Endometrium (tissue), 2 donors: ENCODE results near the gene C2CD5.
A peak's percentile ranks its signal among the peaks of the same experiment; 100 is the strongest.
"Not testable (repeated sequence)": the region's sequence is repeated elsewhere in the genome, so short reads cannot be mapped to it uniquely, and the experiment has no call there.

Source experiments
- FAIRE-seq: peaks from 2 replicates; lab custom pipeline; 2012; peaks lifted over from hg19 to GRCh38; lab: Jason Lieb, UNC
- donor health status: control.
- donor health status: control.

Gene C2CD5

DNA sequence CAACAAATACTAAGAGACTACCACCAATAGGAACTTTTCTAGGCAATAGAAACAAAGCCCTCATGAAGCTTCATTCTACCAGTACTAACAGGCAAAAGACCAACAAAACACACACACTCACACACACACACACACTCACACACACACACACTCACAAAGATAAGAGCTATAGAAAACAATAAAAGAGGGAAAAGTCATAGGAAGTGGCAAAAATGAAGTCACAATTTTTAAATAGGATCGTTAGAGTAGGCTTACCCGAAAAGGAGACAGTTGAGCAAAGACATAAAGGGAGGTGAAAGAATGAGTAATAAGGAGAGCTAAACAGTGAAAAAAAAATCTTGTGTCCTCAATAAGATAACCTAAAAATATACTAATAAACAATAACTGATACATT lies 66.5 kb downstream of the C2CD5 start:
- no peak for FAIRE-seq

DNA sequence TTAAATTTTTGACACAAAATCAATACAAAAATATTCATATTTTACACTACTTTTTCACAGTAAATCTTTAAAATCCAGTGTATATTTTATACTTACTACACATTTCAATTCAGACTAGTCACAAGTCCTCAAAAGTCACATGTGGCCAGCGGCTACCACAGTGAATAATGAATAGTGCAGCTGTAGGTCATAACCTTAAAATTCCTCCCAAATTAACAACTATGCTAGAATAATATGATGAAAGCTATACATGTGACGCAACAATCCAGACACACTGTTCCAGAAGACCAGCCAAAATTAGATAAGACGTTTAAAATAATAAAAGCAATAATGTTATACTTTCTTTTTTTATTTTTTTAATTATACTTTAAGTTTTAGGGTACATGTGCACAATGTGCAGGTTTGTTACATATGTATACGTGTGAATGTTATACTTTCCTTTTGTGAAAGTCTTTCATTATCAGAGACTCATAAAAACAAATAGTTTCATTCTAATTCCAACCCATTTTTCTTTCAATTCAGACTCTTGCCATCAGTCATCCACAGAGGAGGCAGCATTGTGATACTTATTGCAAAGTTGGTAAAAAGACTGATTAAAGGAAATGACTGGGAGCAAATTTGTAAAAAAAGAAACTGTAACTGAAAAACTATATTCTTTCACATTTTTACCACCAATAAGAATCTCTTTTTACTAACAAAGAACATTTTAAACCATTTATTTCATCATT lies 67.0 kb downstream of the C2CD5 start:
- no peak for FAIRE-seq

DNA sequence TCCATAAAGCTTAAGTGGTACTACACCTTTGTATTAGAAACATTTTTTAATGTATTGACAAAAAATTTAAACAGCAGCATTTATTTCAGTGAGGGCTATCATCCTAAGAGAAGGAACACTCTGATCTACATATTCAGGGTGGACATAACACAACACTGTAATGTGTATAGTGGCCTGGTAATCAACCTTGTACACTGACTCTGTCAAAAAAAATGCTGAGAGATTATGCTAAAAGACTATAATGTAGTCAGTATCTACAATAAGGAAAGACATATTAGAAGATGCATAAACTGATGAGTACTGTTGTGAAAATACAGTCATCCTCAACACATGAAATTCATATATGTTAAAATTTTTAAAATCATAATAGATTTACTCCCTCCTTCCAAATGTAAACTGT lies 68.2 kb downstream of the C2CD5 start:
- FAIRE-seq: no peak

DNA sequence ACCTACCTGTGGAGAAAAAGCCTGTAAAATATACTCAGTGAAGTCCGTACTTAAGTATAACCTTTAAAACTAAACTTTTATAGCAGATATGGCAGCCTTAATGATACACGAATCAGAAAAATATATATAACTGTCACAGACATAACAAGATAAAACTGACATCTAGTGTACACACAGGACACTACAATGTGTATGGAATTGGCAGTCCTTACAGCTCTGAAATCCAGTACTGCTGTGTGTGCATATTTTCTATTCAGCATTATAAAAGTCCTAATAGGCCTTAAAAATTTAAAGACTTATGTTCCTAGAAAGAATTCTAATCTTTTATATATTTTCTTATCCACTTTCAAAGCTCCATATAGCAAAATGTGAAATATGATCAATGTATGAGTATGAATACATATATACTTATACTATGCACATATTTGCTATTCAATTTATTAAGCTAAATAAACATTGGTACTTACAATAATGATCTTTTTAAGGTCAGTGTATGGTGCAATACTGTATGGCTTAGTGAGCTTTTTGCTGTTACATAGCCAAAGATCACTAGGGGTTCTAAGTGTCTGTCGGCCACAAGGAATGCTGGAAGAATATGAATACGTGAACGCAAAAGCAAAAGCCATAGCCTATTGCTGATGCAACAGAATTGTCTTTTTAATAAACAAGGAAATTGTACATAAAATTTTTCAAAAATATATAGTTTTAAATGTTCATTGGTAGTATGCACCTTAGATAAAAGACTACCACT lies 69.2 kb downstream of the C2CD5 start:
- FAIRE-seq: no peak

DNA sequence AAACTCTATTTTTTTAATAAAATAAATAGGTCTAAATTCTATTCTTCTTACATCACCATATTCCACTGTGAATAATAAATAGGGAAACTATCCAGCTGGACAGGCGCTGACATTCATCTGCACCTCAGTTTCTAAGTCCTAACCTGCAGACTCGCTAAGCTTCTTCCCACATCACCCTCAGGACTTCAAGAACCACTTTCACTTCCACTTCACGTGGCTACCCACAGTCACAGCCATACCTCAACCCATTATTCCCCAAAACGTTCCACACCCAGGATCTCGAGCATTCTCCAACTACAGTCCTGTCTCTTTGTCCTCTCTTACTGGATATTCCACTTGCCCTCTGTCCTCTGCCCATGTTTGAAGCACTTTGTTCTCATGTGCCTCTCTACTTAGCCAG lies 71.1 kb downstream of the C2CD5 start:
- FAIRE-seq: no peak

DNA sequence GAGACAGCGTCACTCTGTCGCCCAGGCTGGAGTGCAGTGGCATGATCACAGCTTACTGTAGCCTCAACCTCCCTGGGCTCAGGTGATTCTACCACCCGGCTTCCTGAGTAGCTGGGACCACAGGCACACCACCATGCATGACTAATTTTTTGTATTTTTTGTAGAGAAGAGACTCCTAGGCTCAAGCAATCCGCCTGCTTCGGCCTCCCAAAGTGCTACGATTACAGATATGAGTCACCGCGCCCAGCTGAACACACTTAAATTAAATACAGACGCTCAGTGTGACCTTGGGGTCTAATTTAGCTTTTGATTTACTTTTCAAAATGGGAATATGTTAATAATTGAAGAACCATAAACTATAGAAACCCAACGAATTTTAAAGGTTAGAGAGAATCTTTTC lies 77.2 kb downstream of the C2CD5 start:
- peak; percentile 31 for FAIRE-seq

DNA sequence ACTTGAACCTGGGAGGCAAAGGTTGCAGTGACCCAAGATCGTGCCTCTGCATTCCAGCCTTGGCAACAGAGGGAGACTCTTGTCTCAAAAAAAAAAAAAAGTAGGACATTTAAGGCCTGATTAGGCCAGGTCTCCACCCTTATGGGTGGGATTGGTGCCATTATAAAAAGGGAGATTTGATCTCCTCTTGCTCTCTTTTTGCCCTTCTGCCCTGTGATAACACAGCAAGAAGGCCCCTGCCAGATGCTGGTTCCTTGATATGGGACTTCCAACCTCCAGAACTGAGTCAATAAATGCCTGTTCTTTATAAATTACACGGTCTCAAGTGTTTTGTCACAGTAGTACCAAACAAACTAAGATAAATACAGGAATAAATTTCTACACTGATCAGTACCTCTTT lies 81.0 kb downstream of the C2CD5 start:
- no peak for FAIRE-seq

DNA sequence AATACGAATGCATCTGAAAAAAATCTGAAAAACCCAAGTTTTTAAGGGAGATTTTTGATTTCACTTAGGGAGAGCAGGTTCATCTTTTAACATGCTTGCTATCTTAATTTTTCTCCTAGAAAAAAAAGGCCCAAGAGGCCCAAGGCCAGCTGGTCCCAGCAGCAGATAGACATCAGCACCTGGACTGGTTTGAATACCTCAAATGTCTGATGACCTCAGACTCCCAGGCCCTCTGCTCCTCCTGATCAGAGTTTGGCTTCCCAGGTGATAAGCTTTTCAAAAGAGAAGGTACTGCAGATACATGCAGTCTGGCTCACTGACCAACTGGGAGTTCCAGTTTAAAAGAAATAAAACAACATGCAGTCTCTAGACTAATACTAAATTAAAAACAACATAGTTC lies 82.6 kb downstream of the C2CD5 start:
- no peak for FAIRE-seq

DNA sequence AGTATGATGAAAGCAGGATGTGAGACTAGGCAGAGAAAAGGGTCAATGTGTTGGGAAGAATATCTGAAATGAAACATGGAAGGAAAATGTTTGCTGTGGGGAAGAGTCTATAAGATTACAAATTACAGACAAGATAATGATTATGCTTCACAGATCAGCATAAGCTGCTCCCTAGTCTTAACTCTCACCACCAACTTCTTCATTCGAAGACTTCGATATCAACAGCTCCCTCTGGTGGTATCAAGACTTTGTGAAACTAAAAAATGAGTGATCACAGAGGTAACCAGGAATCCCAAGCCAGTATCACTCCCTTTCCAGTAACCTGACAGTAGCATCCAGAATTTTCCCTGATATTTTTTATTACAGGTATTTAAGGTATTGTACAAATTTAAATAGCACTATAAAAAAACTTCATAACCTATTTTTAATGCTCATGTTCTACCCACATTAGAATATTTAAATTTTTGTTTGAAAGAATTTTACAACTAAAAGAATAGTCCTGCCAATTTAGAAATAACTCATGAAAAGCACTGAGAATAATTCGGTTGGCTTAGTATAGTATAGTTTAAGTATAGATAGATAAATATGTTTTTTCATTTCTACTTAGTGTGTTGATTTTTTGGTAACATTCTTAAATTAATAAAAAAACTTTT lies 84.4 kb downstream of the C2CD5 start:
- peak; percentile 51 for FAIRE-seq

DNA sequence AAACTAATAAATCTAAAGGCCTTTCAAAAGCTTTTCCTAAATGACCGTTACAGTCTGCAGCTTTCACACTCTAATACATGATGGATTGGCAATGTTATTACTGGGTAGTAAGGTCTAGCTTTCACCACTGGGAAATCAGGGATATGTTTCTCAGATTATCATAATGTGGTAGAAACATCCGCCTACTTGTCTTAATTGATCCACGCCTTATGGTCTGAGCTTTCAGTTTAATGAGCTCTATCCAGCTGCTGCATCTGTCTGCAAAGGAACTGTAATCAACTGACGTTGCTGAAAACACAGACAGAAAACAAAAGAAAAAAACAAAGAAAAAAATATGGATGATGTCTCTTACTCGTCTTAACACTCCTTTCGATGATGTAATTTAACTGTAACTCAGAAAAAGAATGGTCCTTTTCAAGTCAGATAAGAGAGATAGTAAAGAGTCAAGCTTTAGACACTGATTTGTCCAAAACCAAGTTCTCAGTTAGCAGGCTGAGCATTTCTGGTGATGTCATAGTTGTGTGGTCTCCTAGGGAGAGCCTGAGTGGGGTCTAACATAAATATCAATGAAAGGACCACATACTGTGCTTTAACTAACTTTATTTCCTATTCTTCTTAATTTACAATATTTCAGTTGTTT lies 85.9 kb downstream of the C2CD5 start:
- FAIRE-seq: no peak

DNA sequence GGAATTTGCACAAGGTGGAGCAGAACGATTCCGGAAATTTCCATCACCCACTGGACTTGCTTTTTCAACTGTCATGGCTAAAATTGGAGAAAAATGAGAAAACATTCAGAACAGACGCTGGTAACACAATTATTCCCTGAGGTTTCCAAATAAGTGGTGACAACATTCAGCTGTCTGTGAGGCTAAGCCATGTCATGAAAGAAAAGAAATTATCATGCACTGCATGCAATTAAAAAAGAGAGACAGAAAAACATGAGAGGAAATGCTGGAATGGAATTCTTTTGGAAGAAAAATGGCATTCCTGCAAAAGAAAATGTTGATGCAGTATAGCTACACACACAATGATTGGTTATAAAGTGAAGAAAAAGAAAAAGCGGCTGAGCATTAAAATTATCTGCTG lies 87.3 kb downstream of the C2CD5 start:
- no peak for FAIRE-seq

DNA sequence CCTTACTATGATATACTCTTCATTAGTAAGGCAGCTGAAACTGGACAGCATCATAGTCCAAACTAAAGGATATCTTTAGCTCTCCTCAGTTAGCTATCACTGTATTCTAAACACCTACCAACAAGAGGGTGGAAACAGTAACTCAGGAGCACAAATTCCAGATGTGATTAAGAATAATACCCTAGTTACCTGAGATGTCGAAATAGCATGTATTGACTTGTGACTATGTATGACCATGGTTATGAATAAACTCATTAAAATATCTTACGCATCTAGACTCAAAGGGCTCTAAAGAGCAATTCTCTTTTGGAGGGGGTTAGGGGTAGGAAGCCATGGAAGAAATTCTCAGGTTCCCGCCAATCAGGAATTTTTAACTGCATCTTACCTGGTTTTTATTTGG lies 90.8 kb downstream of the C2CD5 start:
- no peak for FAIRE-seq

DNA sequence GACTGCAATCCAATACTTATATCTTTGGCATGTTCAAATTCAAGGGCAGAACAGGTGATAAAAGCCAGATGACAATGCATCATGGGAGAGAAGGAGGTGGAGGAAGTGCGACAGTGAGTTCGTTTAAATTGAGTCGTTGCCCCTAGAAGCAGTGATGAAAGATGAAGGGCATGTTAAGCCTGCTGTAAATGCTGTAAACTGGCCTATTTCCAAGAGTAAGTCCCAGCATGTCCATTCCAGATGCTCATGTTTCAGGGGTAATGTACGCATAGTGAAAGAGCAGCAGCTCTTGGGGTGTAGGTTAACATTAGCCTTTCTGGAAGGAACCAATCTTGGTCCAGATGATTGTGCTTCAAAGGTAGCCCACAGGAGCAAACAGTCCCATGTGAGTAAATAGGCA lies 97.1 kb downstream of the C2CD5 start:
- no peak for FAIRE-seq

DNA sequence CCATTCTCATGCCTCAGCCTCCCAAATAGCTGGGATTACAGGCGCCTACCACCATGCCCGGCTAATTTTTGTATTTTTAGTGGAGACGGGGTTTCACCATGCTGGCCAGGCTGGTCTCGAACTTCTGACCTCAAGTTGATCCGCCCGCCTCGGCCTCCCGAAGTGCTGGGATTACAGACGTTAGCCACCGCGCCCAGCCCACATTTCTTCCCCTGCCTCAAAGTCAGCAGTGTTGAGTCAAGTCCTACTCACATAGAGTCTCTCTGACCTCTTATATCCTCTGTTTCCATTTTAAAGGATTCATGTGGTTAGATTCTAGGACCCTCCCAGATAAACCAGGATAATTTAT lies 100.1 kb downstream of the C2CD5 start:
- FAIRE-seq: not testable (repeated sequence)

DNA sequence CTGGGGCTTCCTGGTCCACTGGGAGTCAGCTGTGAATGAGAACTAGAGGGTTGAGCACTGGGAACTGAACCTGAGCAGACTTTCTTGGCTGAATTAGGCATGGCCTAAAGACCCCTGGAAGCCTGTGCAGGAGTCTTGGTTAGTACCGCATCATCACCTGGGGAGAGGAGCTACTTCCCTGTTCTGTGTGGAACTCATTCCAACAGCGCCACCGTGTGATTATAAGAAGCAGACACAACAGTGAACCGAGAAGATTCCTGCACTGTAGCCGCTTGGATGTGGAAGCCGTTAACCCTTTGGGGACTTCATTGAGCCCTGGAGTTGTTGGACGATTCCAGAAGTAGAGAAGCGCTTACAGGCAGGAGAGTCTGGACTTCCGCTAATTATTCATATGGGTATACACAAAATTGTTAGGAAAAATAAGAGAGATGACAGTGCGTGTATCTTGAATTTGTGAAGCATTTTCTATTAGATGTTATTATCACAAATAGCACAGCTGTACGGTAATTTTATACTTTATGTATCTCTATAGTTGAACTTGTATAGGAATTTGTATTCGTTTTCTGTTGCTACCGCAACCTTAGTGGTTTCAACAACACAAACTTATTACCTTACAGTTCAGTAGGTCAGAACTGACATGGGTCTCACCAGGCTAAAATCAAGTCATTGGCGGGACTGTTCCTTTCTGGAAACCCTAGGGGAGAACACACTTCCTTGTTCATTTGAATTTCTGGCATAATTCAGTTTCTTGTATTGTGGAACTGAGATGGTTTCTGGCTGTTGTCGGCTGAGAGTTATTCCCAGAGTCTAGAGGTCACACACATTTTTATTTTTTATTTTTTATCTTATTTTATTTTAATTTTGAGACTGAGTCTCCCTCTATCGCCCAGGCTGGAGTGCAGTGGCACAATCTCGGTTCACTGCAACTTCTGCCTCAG lies 100.7 kb downstream of the C2CD5 start:
- FAIRE-seq: no peak

DNA sequence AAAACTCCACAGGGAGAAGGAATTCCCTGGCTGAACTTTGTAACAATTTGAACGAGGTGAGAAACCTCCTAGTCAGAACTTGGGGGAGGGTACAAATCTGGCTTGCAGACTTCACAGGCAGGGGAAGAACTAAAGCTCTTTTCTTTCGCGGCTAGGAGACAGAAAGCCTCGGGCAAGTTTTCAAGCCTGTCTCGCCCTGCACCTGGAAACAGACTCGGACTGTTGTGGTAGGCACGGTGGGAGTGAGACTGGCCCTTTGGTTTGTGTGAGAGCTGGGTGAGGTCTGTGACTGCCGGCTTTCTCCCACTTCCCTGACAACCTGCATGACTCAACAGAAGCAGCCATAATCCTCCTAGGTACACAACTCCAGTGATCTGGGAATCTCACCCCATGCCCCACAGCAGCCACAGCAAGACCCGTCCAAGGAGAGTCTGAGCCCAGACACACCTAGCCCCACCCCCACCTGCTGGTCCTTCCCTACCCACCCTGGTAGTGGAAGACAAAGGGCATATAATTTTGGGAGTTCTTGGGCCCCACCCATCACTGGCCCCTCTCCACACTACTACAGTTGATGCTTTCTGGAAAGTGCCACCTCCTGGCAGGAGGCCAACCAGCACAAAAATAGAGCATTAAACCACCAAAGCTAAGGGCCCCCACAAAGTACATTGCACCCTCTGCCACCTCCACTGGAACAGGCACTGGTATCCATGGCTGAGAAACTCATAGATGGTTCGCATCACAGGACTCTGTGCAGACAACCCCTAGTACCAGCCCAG lies 107.1 kb downstream of the C2CD5 start:
- no peak for FAIRE-seq

DNA sequence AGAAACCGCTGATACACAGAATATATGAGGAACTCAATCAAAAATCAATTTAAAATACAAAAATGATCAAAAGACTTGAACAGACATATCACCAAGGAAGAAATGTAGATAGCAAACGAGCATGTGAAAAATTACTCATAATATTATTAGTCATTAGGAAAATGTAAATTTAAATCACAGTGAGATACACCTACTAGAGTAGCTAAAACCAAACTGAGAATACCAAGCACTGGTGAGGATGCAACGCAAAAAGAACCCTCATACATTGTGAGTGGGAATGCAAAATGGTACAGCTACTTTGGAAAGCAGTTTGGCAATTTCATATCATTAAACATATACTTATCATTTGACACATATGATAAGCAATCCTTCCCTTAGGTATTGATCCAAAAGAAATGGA lies 108.8 kb downstream of the C2CD5 start:
- FAIRE-seq: no peak

DNA sequence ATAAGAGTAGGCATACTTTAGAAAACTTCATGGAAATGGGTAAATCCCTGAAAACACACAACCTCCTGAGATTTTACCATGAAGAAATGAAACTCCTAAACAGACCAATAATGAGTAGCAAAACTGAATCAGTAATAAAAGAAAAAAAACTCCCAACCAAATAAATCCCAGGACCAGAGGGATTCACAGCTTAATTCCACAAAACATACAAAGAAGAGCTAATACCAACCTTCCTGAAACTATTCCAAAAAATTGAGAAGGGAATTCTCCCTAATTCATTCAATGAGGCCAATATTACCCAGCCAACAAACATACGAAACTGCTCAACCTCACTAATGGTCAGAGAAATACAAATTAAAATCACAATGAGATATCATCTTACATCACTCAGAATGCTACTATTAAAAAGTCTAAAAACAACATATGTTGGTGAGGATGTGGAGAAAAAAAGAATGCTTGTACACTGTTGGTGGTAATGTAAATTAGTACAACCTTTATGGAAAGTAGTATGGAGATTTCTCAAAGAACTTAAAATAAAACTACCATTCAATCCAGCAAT lies 112.6 kb downstream of the C2CD5 start:
- no peak for FAIRE-seq

DNA sequence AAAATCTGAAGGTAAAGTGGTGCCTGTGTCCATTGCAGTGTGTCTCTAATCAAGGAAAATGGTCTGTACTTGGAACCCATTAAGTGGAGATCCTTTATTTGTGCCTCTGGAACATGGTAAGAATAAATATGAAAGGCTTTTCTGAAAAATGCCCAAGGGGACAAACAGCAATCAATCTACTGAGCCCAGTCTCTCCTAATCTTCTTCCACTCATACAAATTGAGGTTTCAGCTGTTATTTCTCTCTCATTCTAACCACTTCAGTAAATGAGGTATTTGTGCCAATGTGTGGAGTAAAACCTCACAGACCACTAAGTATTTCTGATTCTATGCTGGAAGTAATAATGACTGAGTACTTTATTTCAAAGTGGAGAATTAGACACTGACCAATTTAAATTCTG lies 127.5 kb downstream of the C2CD5 start:
- FAIRE-seq: no peak
